ENCODE results near the gene NEB.
A peak's percentile ranks its signal among the peaks of the same experiment; 100 is the strongest.
"Not testable (repeated sequence)": the region's sequence is repeated elsewhere in the genome, so short reads cannot be mapped to it uniquely, and the experiment has no call there.

Gene NEB

GRCh38 chr2:151657667-151658076 lies 76.6 kb downstream of the NEB start:
- no peak overlapping the region for H3K27ac Mint-ChIP-seq
- no peaks in the 10 kb centered on the region for H3K27me3 Mint-ChIP-seq
- H3K9me3 Mint-ChIP-seq: no peaks in the 10 kb centered on the region

GRCh38 chr2:151655663-151656398 lies 78.4 kb downstream of the NEB start:
- Mint-ChIP-seq H3K9me3 (no peaks in the 10 kb centered on the region), H3K4me3 (no peak overlapping the region), H3K36me3 (ENCODE audit: low read depth) (no peaks in the 10 kb centered on the region), H3K4me1 (ENCODE audit: low read depth) (no peaks in the 10 kb centered on the region), H3K27ac (no peak overlapping the region), H3K27me3 (no peaks in the 10 kb centered on the region)

More at GRCh38 chr2:151657667-151658076, 76.6 kb downstream of the NEB start:
- Mint-ChIP-seq H3K36me3 (ENCODE audit: low read depth) (no peaks in the 10 kb centered on the region), H3K4me3 (no peak overlapping the region), H3K4me1 (ENCODE audit: low read depth) (no peaks in the 10 kb centered on the region)

GRCh38 chr2:151654891-151655290 lies 79.4 kb downstream of the NEB start:
- no peak overlapping the region for H3K27ac Mint-ChIP-seq
- H3K9me3 Mint-ChIP-seq: no peaks in the 10 kb centered on the region

GRCh38 chr2:151654085-151654484 lies 80.2 kb downstream of the NEB start:
- Mint-ChIP-seq H3K27ac (no peak overlapping the region), H3K9me3 (no peaks in the 10 kb centered on the region), H3K4me1 (ENCODE audit: low read depth) (no peaks in the 10 kb centered on the region), H3K27me3 (no peaks in the 10 kb centered on the region), H3K36me3 (ENCODE audit: low read depth) (no peaks in the 10 kb centered on the region), H3K4me3 (no peak overlapping the region)

More at GRCh38 chr2:151654891-151655290, 79.4 kb downstream of the NEB start:
- Mint-ChIP-seq H3K4me3 (no peak overlapping the region), H3K4me1 (ENCODE audit: low read depth) (no peaks in the 10 kb centered on the region), H3K27me3 (no peaks in the 10 kb centered on the region), H3K36me3 (ENCODE audit: low read depth) (no peaks in the 10 kb centered on the region)

GRCh38 chr2:151651274-151651673 lies 83.0 kb downstream of the NEB start:
- no peak overlapping the region for H3K27ac Mint-ChIP-seq
- no peaks in the 10 kb centered on the region for H3K4me1 Mint-ChIP-seq (ENCODE audit: low read depth)
- H3K27me3 Mint-ChIP-seq: no peaks in the 10 kb centered on the region

GRCh38 chr2:151650456-151650855 lies 83.8 kb downstream of the NEB start:
- no peak overlapping the region for H3K27ac Mint-ChIP-seq
- no peaks in the 10 kb centered on the region for H3K36me3 Mint-ChIP-seq (ENCODE audit: low read depth)
- H3K4me3 Mint-ChIP-seq: no peak overlapping the region
- H3K9me3 Mint-ChIP-seq: peaks cover 4% of the 10 kb centered on the region
- no peaks in the 10 kb centered on the region for H3K27me3 Mint-ChIP-seq
- H3K4me1 Mint-ChIP-seq (ENCODE audit: low read depth): no peaks in the 10 kb centered on the region

More at GRCh38 chr2:151651274-151651673, 83.0 kb downstream of the NEB start:
- Mint-ChIP-seq H3K4me3 (no peak overlapping the region), H3K36me3 (ENCODE audit: low read depth) (no peaks in the 10 kb centered on the region), H3K9me3 (peaks cover 4% of the 10 kb centered on the region)

GRCh38 chr2:151649966-151650365 lies 84.3 kb downstream of the NEB start:
- Mint-ChIP-seq H3K4me1 (ENCODE audit: low read depth) (no peaks in the 10 kb centered on the region), H3K4me3 (no peak overlapping the region), H3K27ac (no peak overlapping the region), H3K9me3 (peaks cover 4% of the 10 kb centered on the region), H3K36me3 (ENCODE audit: low read depth) (no peaks in the 10 kb centered on the region), H3K27me3 (no peaks in the 10 kb centered on the region)

- no peaks in the 10 kb centered on the region for H3K27me3 Mint-ChIP-seq
- peaks cover 4% of the 10 kb centered on the region for H3K9me3 Mint-ChIP-seq
- no peaks in the 10 kb centered on the region for H3K36me3 Mint-ChIP-seq (ENCODE audit: low read depth)
- no peak overlapping the region for H3K4me3 Mint-ChIP-seq
- no peaks in the 10 kb centered on the region for H3K4me1 Mint-ChIP-seq (ENCODE audit: low read depth)
- no peak overlapping the region for H3K27ac Mint-ChIP-seq
These were observed 84.9 kb downstream of the NEB start for GRCh38 chr2:151649400-151649799.

- H3K4me3 Mint-ChIP-seq; H3K27me3 Mint-ChIP-seq; H3K4me1 Mint-ChIP-seq (ENCODE audit: low read depth); H3K27ac Mint-ChIP-seq; H3K36me3 Mint-ChIP-seq (ENCODE audit: low read depth); H3K9me3 Mint-ChIP-seq: not testable (repeated sequence)
These were observed 87.8 kb downstream of the NEB start for GRCh38 chr2:151646512-151646911.

GRCh38 chr2:151644580-151644979 lies 89.7 kb downstream of the NEB start:
- Mint-ChIP-seq H3K4me1 (ENCODE audit: low read depth) (no peaks in the 10 kb centered on the region), H3K27me3 (no peaks in the 10 kb centered on the region), H3K4me3 (no peak overlapping the region), H3K36me3 (ENCODE audit: low read depth) (no peaks in the 10 kb centered on the region), H3K9me3 (peaks cover 4% of the 10 kb centered on the region), H3K27ac (no peak overlapping the region)

GRCh38 chr2:151641895-151642294 lies 92.4 kb downstream of the NEB start:
- H3K27ac Mint-ChIP-seq; H3K4me3 Mint-ChIP-seq; H3K36me3 Mint-ChIP-seq (ENCODE audit: low read depth); H3K27me3 Mint-ChIP-seq; H3K9me3 Mint-ChIP-seq: not testable (repeated sequence)
- peaks cover 24% of the 10 kb centered on the region for H3K4me1 Mint-ChIP-seq (ENCODE audit: low read depth)

- H3K4me3 Mint-ChIP-seq: no peak overlapping the region
- no peaks in the 10 kb centered on the region for H3K9me3 Mint-ChIP-seq
- H3K36me3 Mint-ChIP-seq (ENCODE audit: low read depth): peaks cover 4% of the 10 kb centered on the region
- H3K27ac Mint-ChIP-seq: no peak overlapping the region
- peaks cover 32% of the 10 kb centered on the region for H3K4me1 Mint-ChIP-seq (ENCODE audit: low read depth)
- no peaks in the 10 kb centered on the region for H3K27me3 Mint-ChIP-seq
These were observed 94.2 kb downstream of the NEB start for GRCh38 chr2:151640087-151640486.

GRCh38 chr2:151638990-151639389 lies 95.3 kb downstream of the NEB start:
- no peak overlapping the region for H3K4me3 Mint-ChIP-seq
- no peaks in the 10 kb centered on the region for H3K27me3 Mint-ChIP-seq
- H3K27ac Mint-ChIP-seq: peak overlapping the region; percentile 83
- peaks cover 4% of the 10 kb centered on the region for H3K36me3 Mint-ChIP-seq (ENCODE audit: low read depth)
- H3K4me1 Mint-ChIP-seq (ENCODE audit: low read depth): peaks cover 32% of the 10 kb centered on the region
- H3K9me3 Mint-ChIP-seq: no peaks in the 10 kb centered on the region

- Mint-ChIP-seq H3K9me3 (no peaks in the 10 kb centered on the region), H3K4me3 (peak overlapping the region; percentile 49), H3K4me1 (ENCODE audit: low read depth) (peaks cover 32% of the 10 kb centered on the region)
These were observed 95.9 kb downstream of the NEB start for GRCh38 chr2:151638191-151638933.

GRCh38 chr2:151637271-151637781 lies 97.0 kb downstream of the NEB start:
- Mint-ChIP-seq H3K27me3 (no peaks in the 10 kb centered on the region), H3K9me3 (no peaks in the 10 kb centered on the region), H3K4me1 (ENCODE audit: low read depth) (peaks cover 32% of the 10 kb centered on the region)

More at GRCh38 chr2:151638191-151638933, 95.9 kb downstream of the NEB start:
- peaks cover 4% of the 10 kb centered on the region for H3K36me3 Mint-ChIP-seq (ENCODE audit: low read depth)
- peak overlapping the region; percentile 83 for H3K27ac Mint-ChIP-seq
- no peaks in the 10 kb centered on the region for H3K27me3 Mint-ChIP-seq

More at GRCh38 chr2:151637271-151637781, 97.0 kb downstream of the NEB start:
- Mint-ChIP-seq H3K27ac (peak overlapping the region; percentile 83), H3K36me3 (ENCODE audit: low read depth) (peaks cover 4% of the 10 kb centered on the region), H3K4me3 (peak overlapping the region; percentile 47)
